Measurements from ENCODE around the gene RNF130. TPM values are rescaled to one million over a fixed set of nuclear protein-coding genes. Genes with fewer than 3 reads are reported as not detected.

Gene RNF130
- total RNA-seq, 3 donors from 2014 or later: 36.1 to 75.7 (median 56.1) TPM

- TF ChIP-seq, protein P1, sequence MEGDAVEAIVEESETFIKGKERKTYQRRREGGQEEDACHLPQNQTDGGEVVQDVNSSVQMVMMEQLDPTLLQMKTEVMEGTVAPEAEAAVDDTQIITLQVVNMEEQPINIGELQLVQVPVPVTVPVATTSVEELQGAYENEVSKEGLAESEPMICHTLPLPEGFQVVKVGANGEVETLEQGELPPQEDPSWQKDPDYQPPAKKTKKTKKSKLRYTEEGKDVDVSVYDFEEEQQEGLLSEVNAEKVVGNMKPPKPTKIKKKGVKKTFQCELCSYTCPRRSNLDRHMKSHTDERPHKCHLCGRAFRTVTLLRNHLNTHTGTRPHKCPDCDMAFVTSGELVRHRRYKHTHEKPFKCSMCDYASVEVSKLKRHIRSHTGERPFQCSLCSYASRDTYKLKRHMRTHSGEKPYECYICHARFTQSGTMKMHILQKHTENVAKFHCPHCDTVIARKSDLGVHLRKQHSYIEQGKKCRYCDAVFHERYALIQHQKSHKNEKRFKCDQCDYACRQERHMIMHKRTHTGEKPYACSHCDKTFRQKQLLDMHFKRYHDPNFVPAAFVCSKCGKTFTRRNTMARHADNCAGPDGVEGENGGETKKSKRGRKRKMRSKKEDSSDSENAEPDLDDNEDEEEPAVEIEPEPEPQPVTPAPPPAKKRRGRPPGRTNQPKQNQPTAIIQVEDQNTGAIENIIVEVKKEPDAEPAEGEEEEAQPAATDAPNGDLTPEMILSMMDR (IDR thresholded peaks at IDR 0.05): no peak
These were observed 42.2 kb upstream of the RNF130 start for GRCh38 chr5:180113660-180114303.

GRCh38 chr5:180112181-180112861 is 40.8 kb upstream of the RNF130 start:
- intact Hi-C loops (cut with DNase I, micrococcal nuclease): no loop called here
- TF ChIP-seq, protein P1 (IDR thresholded peaks at IDR 0.05): no peak
- Histone ChIP-seq H3K4me1 (ENCODE audit: low read depth) (no peaks in the 10 kb centered on the region), H3K9me3 (peaks cover 3% of the 10 kb centered on the region), H3K36me3 (ENCODE audit: low read depth) (no peaks in the 10 kb centered on the region), H3K4me3 (no peak overlapping the region)
- peak in 1 of 3 donors; percentile 8 for DNase-seq
- no peak for ATAC-seq

More at GRCh38 chr5:180113660-180114303, 42.2 kb upstream of the RNF130 start:
- ATAC-seq (no peak), DNase-seq (peak in 1 of 3 donors; percentile 16)
- Histone ChIP-seq H3K4me3 (no peak overlapping the region), H3K36me3 (ENCODE audit: low read depth) (no peaks in the 10 kb centered on the region), H3K9me3 (no peaks in the 10 kb centered on the region), H3K4me1 (ENCODE audit: low read depth) (no peaks in the 10 kb centered on the region)
- intact Hi-C loops (cut with DNase I, micrococcal nuclease): no loop called here

- ATAC-seq (no peak), DNase-seq (peak in 1 of 3 donors; percentile 5)
- H3K4me3 ChIP-seq: no peak overlapping the region
- no peaks in the 10 kb centered on the region for H3K4me1 ChIP-seq (ENCODE audit: low read depth)
- peaks cover 7% of the 10 kb centered on the region for H3K9me3 ChIP-seq
- intact Hi-C loops (cut with DNase I, micrococcal nuclease): no loop called here
- no peaks in the 10 kb centered on the region for H3K36me3 ChIP-seq (ENCODE audit: low read depth)
- TF ChIP-seq, protein P1 (IDR thresholded peaks at IDR 0.05): no peak
These were observed 39.9 kb upstream of the RNF130 start for GRCh38 chr5:180111273-180112002.

- ATAC-seq (no peak), DNase-seq (no peak)
- no peaks in the 10 kb centered on the region for H3K36me3 ChIP-seq (ENCODE audit: low read depth)
- intact Hi-C loops (cut with DNase I, micrococcal nuclease): no loop called here
- peaks cover 7% of the 10 kb centered on the region for H3K9me3 ChIP-seq
- H3K4me3 ChIP-seq: no peak overlapping the region
- H3K4me1 ChIP-seq (ENCODE audit: low read depth): no peaks in the 10 kb centered on the region
- TF ChIP-seq, protein P1 (IDR thresholded peaks at IDR 0.05): no peak
These were observed 38.4 kb upstream of the RNF130 start for GRCh38 chr5:180109920-180110319.

- no peak overlapping the region for H3K4me3 ChIP-seq
- DNase-seq (no peak), ATAC-seq (no peak)
- intact Hi-C loops (cut with DNase I, micrococcal nuclease): no loop called here
- peaks cover 7% of the 10 kb centered on the region for H3K9me3 ChIP-seq
- no peaks in the 10 kb centered on the region for H3K4me1 ChIP-seq (ENCODE audit: low read depth)
- H3K36me3 ChIP-seq (ENCODE audit: low read depth): no peaks in the 10 kb centered on the region
- TF ChIP-seq, protein P1 (IDR thresholded peaks at IDR 0.05): no peak
These were observed 35.4 kb upstream of the RNF130 start for GRCh38 chr5:180107005-180107404.
